ENCODE results near the gene SPAAR. TPM values are rescaled to one million over a fixed set of nuclear protein-coding genes. Genes with fewer than 3 reads are reported as not detected.
"Not testable (repeated sequence)": the region's sequence is repeated elsewhere in the genome, so short reads cannot be mapped to it uniquely, and the experiment has no call there.

SPAAR gene
- total RNA-seq, 1 experiment from 2014 or later, result not detected

GRCh38 chr9:35911690-35912089, 2.4 kb downstream of the SPAAR start:
- H3K9me3 ChIP-seq (ENCODE audit: control insufficient read depth, insufficient read depth, low read depth, low read length), result no peaks in the 10 kb centered on the region
- DNase-seq (ENCODE audit: low read depth, low spot score) (no peak), ATAC-seq (no peak)
- intact Hi-C loops (cut with micrococcal nuclease; ENCODE audit: unreplicated experiment) (no loop called here), in situ Hi-C loops (cut with HindIII; ENCODE audit: low pct_unique_long_range_greater_than_20kb, low sequenced_read_pairs) (no loop called here)
- POLR2A ChIA-PET, result interaction anchor here (0.9 kb wide), 1 partner anchor 279 kb away, joined by 8 read pairs; the partner anchor contains the start of gene CLTA
- no TSS peak for BruUV-seq (replicated peaks)
- H3K27me3 ChIP-seq (ENCODE audit: control insufficient read depth, insufficient read depth, low read length), result no peaks in the 10 kb centered on the region
- no peak for TF ChIP-seq CTCF (IDR thresholded peaks at IDR 0.05)
- no peak for TF ChIP-seq POLR2AphosphoS5 (IDR thresholded peaks at IDR 0.05; ENCODE audit: low read depth, low read length)
- TF ChIP-seq, protein P1, sequence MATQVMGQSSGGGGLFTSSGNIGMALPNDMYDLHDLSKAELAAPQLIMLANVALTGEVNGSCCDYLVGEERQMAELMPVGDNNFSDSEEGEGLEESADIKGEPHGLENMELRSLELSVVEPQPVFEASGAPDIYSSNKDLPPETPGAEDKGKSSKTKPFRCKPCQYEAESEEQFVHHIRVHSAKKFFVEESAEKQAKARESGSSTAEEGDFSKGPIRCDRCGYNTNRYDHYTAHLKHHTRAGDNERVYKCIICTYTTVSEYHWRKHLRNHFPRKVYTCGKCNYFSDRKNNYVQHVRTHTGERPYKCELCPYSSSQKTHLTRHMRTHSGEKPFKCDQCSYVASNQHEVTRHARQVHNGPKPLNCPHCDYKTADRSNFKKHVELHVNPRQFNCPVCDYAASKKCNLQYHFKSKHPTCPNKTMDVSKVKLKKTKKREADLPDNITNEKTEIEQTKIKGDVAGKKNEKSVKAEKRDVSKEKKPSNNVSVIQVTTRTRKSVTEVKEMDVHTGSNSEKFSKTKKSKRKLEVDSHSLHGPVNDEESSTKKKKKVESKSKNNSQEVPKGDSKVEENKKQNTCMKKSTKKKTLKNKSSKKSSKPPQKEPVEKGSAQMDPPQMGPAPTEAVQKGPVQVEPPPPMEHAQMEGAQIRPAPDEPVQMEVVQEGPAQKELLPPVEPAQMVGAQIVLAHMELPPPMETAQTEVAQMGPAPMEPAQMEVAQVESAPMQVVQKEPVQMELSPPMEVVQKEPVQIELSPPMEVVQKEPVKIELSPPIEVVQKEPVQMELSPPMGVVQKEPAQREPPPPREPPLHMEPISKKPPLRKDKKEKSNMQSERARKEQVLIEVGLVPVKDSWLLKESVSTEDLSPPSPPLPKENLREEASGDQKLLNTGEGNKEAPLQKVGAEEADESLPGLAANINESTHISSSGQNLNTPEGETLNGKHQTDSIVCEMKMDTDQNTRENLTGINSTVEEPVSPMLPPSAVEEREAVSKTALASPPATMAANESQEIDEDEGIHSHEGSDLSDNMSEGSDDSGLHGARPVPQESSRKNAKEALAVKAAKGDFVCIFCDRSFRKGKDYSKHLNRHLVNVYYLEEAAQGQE (IDR thresholded peaks at IDR 0.05; ENCODE audit: insufficient read depth in 1 of 2, low read depth in 2 of 2, low read length in 1 of 2), result no peak
- no peak for TF ChIP-seq SIN3A (IDR thresholded peaks at IDR 0.05; ENCODE audit: borderline replicate concordance, insufficient read depth, low read depth, low read length)
- TF ChIP-seq TCF7L2 (IDR thresholded peaks at IDR 0.05; ENCODE audit: low read depth, low read length), result no peak
- H3K27ac ChIP-seq (ENCODE audit: low read length), result no peak overlapping the region
- H3K36me3 ChIP-seq (ENCODE audit: control insufficient read depth, insufficient read depth, low read length), result no peaks in the 10 kb centered on the region
- CTCF ChIA-PET, result interaction anchor here (0.8 kb wide), 1 partner anchor 13 kb away, joined by 3 read pairs; no protein-coding TSS in a partner anchor
- H3K4me3 ChIP-seq (ENCODE audit: low read depth in 2 of 2, low read length in 2 of 2), result no peak overlapping the region
- peaks cover 45% of the 10 kb centered on the region for H3K4me1 ChIP-seq (ENCODE audit: control insufficient read depth, insufficient read depth, low read length)

GRCh38 chr9:35912791-35913400, 3.6 kb downstream of the SPAAR start:
- Histone ChIP-seq H3K27me3 (ENCODE audit: control insufficient read depth, insufficient read depth, low read length) (no peaks in the 10 kb centered on the region), H3K9me3 (ENCODE audit: control insufficient read depth, insufficient read depth, low read depth, low read length) (no peaks in the 10 kb centered on the region), H3K4me1 (ENCODE audit: control insufficient read depth, insufficient read depth, low read length) (peaks cover 33% of the 10 kb centered on the region), H3K36me3 (ENCODE audit: control insufficient read depth, insufficient read depth, low read length) (no peaks in the 10 kb centered on the region), H3K27ac (ENCODE audit: low read length) (no peak overlapping the region), H3K4me3 (ENCODE audit: low read depth in 2 of 2, low read length in 2 of 2) (no peak overlapping the region)
- ChIA-PET POLR2A (interaction anchor here (0.5 kb wide), 1 partner anchor 110 kb away, joined by 3 read pairs; no protein-coding TSS in a partner anchor), CTCF (no interaction called here)
- no peak for TF ChIP-seq TCF7L2 (IDR thresholded peaks at IDR 0.05; ENCODE audit: low read depth, low read length)
- no peak for TF ChIP-seq POLR2AphosphoS5 (IDR thresholded peaks at IDR 0.05; ENCODE audit: low read depth, low read length)
- no peak for TF ChIP-seq SIN3A (IDR thresholded peaks at IDR 0.05; ENCODE audit: borderline replicate concordance, insufficient read depth, low read depth, low read length)
- TF ChIP-seq, protein P1 (IDR thresholded peaks at IDR 0.05; ENCODE audit: insufficient read depth in 1 of 2, low read depth in 2 of 2, low read length in 1 of 2), result no peak
- TF ChIP-seq CTCF (IDR thresholded peaks at IDR 0.05), result no peak
- DNase-seq (ENCODE audit: low read depth, low spot score) (no peak), ATAC-seq (no peak)
- in situ Hi-C loops (cut with HindIII; ENCODE audit: low pct_unique_long_range_greater_than_20kb, low sequenced_read_pairs) (no loop called here), intact Hi-C loops (cut with micrococcal nuclease; ENCODE audit: unreplicated experiment) (no loop called here)
- no TSS peak for BruUV-seq (replicated peaks)

GRCh38 chr9:35913429-35913828, 4.1 kb downstream of the SPAAR start:
- H3K4me3 ChIP-seq (ENCODE audit: low read depth in 2 of 2, low read length in 2 of 2); in situ Hi-C loops (cut with HindIII; ENCODE audit: low pct_unique_long_range_greater_than_20kb, low sequenced_read_pairs); POLR2A ChIA-PET; H3K9me3 ChIP-seq (ENCODE audit: control insufficient read depth, insufficient read depth, low read depth, low read length); H3K36me3 ChIP-seq (ENCODE audit: control insufficient read depth, insufficient read depth, low read length); ATAC-seq; H3K27ac ChIP-seq (ENCODE audit: low read length); DNase-seq (ENCODE audit: low read depth, low spot score); BruUV-seq (replicated peaks); CTCF ChIA-PET; intact Hi-C loops (cut with micrococcal nuclease; ENCODE audit: unreplicated experiment); H3K27me3 ChIP-seq (ENCODE audit: control insufficient read depth, insufficient read depth, low read length): not testable (repeated sequence)
- H3K4me1 ChIP-seq (ENCODE audit: control insufficient read depth, insufficient read depth, low read length), result peaks cover 27% of the 10 kb centered on the region

All from Panc1 (cell line).